Measurements from ENCODE around the gene NFYB. TPM values are rescaled to one million over a fixed set of nuclear protein-coding genes. Genes with fewer than 3 reads are reported as not detected.

The NFYB gene
- total and polyA plus RNA-seq, 11 donors = 20.3 to 58.7 (median 23.8) TPM

GRCh38 chr12:104182621-104183378 lies 44.8 kb upstream of the NFYB start:
- 76 to 83% (median 81%) methylated on average over 5 of the region's 5 CpGs for WGBS, 4 donors
- H3K4me1 ChIP-seq = peaks cover 0 to 24% (median 8%) of the 10 kb centered on the region in 12 donors
- no peaks in the 10 kb centered on the region for H3K36me3 ChIP-seq
- no peak overlapping the region for H3K4me3 ChIP-seq
- peak in 1 of 4 donors; percentile 5 for ATAC-seq
- TF ChIP-seq, protein P1, sequence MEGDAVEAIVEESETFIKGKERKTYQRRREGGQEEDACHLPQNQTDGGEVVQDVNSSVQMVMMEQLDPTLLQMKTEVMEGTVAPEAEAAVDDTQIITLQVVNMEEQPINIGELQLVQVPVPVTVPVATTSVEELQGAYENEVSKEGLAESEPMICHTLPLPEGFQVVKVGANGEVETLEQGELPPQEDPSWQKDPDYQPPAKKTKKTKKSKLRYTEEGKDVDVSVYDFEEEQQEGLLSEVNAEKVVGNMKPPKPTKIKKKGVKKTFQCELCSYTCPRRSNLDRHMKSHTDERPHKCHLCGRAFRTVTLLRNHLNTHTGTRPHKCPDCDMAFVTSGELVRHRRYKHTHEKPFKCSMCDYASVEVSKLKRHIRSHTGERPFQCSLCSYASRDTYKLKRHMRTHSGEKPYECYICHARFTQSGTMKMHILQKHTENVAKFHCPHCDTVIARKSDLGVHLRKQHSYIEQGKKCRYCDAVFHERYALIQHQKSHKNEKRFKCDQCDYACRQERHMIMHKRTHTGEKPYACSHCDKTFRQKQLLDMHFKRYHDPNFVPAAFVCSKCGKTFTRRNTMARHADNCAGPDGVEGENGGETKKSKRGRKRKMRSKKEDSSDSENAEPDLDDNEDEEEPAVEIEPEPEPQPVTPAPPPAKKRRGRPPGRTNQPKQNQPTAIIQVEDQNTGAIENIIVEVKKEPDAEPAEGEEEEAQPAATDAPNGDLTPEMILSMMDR (IDR thresholded peaks at IDR 0.05) = no peak
- TF ChIP-seq POLR2A (IDR thresholded peaks at IDR 0.05) = no peak
- H3K27ac ChIP-seq = peak overlapping the region in 6 of 12 donors; percentile 6 to 87 (median 38)
- intact Hi-C loops (cut with DNase I) = no loop called here
- H3K27me3 ChIP-seq = no peaks in the 10 kb centered on the region
- DNase-seq = no peak
- H3K9me3 ChIP-seq = peaks cover 0 to 31% (median 15%) of the 10 kb centered on the region in 12 donors

GRCh38 chr12:104182144-104182543 lies 44.1 kb upstream of the NFYB start:
- TF ChIP-seq, protein P1 (IDR thresholded peaks at IDR 0.05) = no peak
- TF ChIP-seq POLR2A (IDR thresholded peaks at IDR 0.05) = no peak
- 72 to 83% (median 75%) methylated on average over 4 of the region's 4 CpGs for WGBS, 4 donors
- Histone ChIP-seq H3K27ac (peak overlapping the region in 8 of 12 donors; percentile 11 to 87 (median 47)), H3K36me3 (no peaks in the 10 kb centered on the region), H3K4me1 (peaks cover 0 to 31% (median 13%) of the 10 kb centered on the region in 12 donors), H3K4me3 (no peak overlapping the region), H3K27me3 (no peaks in the 10 kb centered on the region), H3K9me3 (peaks cover 0 to 26% (median 14%) of the 10 kb centered on the region in 12 donors)
- ATAC-seq (peak in 3 of 4 donors; percentile 60 to 71 (median 66)), DNase-seq (peak; percentile 22 to 80 (median 71))
- intact Hi-C loops (cut with DNase I) = no loop called here

DNA sequence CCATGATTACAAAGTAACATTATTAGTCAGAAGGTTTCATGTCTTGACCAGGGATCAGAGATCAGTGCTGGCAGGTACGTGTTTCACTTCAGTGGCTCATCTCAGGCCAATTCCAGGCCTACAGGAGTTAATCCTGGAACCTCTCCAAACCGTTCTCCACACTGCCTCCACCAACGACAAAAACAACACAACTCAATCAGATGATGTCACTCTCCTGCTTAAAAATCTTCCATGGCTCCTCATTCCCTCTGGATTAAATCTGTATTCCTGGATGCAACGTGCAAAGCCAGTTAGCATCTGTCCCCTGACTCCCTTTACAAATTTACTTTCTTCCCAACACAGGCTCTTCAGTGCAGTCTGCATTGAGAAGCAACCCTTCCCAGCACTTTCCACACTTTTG lies 43.3 kb upstream of the NFYB start:
- H3K27me3 ChIP-seq = no peaks in the 10 kb centered on the region
- peaks cover 0 to 32% (median 13%) of the 10 kb centered on the region in 12 donors for H3K4me1 ChIP-seq
- no peak overlapping the region for H3K4me3 ChIP-seq
- no peak for DNase-seq
- H3K9me3 ChIP-seq = peaks cover 0 to 25% (median 14%) of the 10 kb centered on the region in 12 donors
- peak overlapping the region in 7 of 12 donors; percentile 11 to 87 (median 43) for H3K27ac ChIP-seq
- TF ChIP-seq POLR2A (IDR thresholded peaks at IDR 0.05) = no peak
- TF ChIP-seq, protein P1 (IDR thresholded peaks at IDR 0.05) = no peak
- 29 to 47% (median 38%) methylated on average over 4 of the region's 4 CpGs for WGBS, 4 donors
- intact Hi-C loops (cut with DNase I) = no loop called here
- H3K36me3 ChIP-seq = no peaks in the 10 kb centered on the region
- ATAC-seq = peak in 2 of 4 donors; percentile 5 to 9

GRCh38 chr12:104180374-104180773 lies 42.4 kb upstream of the NFYB start:
- Histone ChIP-seq H3K27ac (peak overlapping the region in 1 of 12 donors; percentile 87), H3K4me1 (peaks cover 0 to 32% (median 13%) of the 10 kb centered on the region in 12 donors), H3K36me3 (no peaks in the 10 kb centered on the region), H3K4me3 (no peak overlapping the region), H3K27me3 (no peaks in the 10 kb centered on the region), H3K9me3 (peaks cover 0 to 25% (median 14%) of the 10 kb centered on the region in 12 donors)
- 81 to 87% (median 86%) methylated on average over 5 of the region's 5 CpGs for WGBS, 4 donors
- no peak for DNase-seq
- TF ChIP-seq, protein P1 (IDR thresholded peaks at IDR 0.05) = no peak
- TF ChIP-seq POLR2A (IDR thresholded peaks at IDR 0.05) = no peak
- intact Hi-C loops (cut with DNase I) = no loop called here
- no peak for ATAC-seq
